NCI-H82 treated with DMSO at 0.1 percent for 48 hours (cell line): ENCODE results near the gene PCBP2.
A peak's percentile ranks its signal among the peaks of the same experiment; 100 is the strongest.

Source experiments
- DNase-seq: peaks from one replicate; lab custom pipeline; 2025; ENCODE audit not compliant: unreplicated experiment; lab: John Stamatoyannopoulos, UW

PCBP2 gene

DNA sequence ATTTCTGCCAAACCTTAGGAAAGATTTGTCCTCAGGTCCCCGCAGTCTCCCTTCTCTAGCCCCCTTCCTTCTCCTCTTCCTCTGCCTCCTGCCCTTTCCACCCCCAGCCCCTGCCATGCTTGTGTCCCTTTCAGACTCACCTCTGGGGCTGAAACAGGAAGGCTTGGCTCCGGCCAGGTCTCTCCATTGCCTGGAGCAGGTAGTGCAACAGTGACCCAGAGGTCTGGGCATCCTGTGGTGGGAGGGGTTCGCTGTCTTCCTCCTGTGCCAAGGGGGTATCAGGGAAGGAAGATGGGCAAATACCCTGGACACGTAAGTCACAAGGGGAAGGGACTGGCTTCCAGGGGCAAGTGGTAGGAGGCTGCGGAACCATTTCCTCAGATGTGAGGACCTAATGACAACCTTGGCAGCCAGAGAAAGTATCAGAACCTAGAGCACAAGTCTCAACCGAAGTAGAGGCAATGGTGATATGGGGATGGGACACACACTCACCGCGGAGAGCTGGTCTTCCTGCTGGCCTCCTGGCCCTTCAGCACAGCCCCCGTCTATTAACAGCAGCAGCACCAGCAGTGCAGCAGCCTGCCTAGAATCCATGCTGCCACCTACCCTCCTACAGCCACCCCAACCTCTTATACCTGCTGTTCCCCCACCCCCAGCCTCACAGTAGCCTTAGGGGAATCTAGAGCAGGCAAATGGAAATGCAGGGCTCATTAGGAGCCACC is 55.1 kb downstream of the PCBP2 start, which contains the start of gene NPFF:
NPFF (minus strand) TSS at position 604 of the 722 bp plus-strand sequence; CDS start at position 594, 10 bp downstream.
- DNase-seq: no peak

DNA sequence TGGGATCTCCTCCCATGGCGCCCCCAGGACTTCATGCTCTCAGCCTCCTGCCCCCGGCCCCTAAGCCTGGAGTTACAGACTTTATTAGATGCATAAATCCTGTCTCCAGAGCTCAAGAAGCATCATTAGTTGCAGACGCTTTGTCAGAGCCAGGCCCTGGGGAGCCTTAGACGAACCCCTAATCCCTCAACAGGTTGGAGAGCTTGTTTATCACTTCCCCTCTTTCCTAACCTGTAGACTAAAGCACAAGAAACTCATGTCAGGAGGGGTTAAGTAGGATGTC is 55.6 kb downstream of the PCBP2 start:
- DNase-seq: no peak

DNA sequence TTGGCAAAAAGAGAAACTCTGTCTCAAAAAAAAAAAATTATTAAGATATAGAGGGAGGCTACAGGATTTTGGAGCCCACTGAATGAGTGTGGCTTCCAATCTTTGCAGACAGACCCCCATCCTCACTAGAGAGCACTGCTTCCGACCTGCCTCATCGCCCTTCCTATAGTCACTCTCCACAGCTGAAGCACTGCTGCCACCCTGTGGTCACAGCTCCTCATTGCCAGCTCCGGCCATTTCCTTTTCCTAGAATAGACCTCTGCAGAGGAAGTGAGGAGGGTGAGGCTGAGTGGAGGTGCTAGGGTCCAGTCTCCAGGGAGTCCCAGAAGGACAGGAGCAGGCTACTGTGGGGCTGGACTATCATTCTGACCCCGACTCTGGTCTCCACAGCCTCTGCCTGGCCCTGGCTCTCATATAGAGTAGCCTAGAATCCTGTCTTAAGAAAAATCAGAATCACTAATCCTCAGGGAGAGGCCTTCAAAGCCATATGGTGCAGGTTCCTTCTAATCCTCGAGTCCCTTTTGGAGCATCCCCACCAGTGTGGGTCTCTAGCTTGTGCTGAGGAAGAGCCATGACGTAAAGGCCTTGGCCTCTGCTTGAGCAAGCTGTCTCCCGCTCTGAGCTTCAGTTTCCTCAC is 56.8 kb downstream of the PCBP2 start:
- DNase-seq: peak; percentile 89

DNA sequence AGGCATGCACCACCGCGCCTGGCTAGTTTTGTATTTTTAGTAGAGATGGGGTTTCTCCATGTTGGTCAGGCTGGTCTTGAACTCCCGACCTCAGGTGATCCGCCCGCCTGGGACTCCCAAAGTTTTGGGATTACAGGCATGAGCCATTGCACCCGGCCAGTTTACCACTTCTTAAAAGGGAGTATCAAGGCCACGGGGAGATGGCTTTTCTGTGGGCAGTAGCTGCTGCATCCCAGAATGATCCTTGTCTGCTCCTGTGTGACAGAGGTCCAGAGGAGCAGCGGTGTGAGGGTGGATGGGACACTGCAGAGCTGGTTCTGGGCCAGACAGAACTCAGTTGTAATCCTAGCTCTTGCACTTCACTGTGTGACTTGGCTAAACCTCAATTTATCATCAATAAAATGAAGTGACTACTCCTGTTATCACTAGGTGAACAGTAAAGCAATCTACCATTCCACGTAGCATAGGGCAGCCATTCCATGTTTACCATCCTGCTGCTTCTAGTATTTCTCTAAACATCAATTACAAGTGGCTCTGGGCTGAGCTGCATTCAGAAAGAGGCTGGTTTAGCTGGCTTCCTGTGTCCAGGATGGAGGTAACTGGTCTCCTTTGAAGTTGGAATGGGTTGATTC is 58.4 kb downstream of the PCBP2 start:
- DNase-seq: no peak

DNA sequence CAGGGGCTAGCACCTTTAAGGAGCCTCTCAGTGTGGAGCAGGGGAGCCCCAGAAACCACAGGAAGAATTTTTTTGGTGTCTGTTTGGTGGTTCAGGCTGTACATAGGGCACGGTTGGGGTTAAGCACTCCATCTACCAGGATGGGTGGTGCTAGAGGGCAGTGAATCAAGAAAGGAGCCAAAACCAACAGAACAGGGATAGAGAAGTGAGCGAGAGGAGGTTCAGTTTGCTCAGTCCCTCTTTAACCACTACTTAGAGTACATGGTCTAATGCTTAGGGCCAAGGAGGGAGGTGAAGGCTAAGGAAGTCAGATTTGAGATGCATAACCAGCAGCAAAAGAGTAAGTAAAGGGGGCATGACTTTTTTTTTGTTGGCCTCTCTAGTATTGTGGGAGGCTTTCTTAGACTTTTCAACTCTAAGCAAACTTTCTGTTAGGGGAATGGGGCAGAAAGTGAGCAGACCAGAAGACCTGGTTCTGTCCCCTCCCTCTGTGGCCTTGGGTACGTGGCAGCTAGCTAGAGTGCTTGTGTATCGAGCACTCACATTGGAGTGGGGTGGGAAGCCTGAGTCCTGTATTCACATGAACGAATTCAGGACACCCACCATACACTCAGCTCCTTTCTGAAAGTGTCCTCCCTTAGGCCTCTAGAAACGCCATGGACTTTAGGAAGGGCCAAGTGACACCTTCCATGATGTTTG is 62.0 kb downstream of the PCBP2 start:
- no peak for DNase-seq

DNA sequence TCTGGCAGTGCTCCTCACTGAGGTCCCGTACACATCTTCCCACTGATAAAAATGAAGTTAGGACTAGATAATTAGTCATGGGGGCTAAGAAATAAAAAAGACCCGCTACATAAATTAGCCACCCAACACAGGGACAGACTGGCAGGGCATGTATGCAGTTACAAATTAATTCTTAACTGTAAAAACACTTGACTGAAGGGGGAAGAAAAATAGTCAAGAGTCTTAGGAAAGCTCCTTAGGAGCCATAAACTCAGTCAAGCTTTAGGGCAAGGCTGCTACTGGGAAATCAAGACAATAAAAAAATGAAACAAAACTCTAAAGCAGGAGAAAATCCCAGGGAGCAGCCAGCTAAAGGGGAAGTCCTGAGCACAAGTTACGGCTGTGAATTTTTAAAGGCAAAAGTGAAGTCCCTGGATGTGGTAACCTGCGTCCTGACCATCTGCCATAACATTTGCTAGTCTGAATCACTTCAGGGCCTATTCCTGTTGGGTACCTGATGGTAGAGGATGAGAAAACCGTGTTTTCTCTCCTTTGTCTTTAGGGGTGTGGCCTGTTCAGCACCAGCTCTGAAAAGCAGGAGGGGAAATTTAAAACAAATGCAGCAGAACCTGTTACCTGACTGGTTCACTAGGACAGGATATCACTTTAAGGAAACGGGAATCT is 62.9 kb downstream of the PCBP2 start:
- DNase-seq: no peak

DNA sequence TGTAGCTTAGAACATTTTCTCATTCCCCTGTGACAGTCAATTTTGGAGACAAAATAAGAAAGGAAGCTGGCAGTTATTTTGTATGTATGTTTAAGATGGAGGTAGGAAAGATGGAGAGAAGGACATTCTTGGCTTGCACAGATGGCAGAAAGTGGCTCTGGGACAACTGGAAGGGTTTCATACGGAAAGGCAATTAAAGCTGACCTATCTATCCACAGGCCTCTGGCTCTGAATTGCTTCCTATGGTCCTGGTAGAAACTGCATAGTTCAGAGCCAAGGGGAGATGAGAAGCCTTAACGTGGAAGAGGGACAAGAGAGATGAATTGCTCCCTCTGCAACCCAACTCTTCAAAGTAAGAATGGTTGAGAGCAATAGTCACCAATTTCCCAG is 63.4 kb downstream of the PCBP2 start:
- DNase-seq: no peak

DNA sequence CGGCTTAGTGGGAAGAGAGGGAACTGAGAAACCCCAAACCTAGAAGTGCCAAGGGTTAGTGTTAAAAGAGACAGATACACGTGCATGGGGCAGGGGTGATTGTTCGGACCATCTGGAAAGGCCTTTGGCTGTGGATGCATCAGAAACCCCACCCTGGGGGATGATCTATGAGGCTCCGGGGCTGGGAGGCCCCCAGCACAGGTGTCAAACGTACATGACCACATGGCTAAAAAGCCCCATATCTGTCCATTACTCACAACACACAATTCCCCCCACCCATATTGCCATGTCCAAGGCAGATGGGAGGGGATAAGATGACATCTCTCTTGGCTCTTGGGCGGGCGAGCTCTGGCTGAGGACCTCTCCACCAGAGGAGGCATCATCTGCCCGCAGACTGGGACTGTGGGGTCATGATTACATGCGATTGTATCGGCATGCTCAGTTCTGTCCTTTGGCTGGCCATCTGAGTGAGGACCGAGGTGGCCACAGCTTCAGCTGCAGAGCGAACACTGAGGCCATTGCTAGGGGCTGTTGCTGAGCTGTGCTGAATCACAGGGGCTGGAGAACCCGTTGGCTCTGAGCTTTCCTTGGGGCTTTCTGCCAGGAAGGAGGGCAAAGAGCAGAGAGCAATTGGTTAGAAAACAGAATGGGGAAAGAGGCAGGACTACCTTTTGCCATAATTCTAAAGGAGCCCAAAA is 65.0 kb downstream of the PCBP2 start:
- DNase-seq: no peak

DNA sequence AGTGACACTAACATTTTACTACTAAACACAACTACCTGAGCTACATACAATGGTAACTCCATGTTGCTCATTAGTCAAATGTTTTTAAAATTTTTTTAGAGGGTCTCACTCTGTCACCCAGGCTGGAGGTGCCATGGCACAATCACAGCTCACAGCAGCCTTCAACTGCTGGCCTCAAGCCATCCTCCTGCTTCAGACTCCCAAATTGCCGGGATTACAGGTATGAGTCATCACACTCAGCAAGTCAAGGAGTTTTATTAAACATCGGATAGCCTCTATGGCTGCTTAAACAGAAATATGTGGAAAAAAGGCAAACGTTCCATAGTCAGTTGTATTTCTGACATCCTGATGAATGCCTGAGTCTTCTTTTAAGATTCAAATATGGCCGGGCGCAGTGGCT is 66.5 kb downstream of the PCBP2 start:
- DNase-seq: no peak

DNA sequence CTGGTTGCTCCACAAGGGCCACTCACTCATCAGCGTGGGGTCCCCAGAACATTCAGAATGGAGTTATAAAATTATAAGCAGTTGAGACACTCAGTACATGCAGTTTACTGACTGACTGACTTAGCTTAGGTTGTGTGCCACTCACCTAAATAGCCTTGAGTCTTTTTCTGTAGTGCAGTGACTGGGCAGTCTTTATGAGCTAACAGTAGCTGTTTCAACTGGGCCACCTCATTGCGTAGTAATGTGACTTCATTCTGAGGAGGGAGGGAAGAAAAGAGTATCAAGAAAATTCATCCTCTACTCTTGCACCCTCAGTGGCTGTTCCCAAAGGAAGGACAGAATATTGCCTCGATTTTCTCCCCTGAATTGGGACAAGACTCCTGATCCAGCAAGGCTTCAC is 71.2 kb downstream of the PCBP2 start:
- DNase-seq: no peak

DNA sequence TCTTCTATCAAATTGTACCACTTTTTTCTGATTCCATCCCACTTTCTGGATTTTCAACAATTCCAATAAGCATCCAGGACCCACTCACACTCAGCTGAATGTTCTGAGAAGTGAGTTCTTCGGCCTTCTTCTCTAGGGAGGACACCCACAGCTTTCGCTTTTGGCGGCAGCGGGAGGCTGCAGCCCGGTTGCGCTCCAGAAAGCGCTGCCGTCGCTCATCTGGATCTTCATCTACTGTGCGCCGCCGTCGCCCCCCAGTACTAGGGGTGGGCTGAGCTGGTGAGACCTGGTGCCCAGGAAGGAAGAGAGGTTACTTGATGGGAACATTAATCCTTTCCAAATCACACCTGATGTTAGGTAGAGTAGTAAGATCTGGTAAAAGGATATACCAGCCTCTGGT is 72.6 kb downstream of the PCBP2 start:
- DNase-seq: no peak

DNA sequence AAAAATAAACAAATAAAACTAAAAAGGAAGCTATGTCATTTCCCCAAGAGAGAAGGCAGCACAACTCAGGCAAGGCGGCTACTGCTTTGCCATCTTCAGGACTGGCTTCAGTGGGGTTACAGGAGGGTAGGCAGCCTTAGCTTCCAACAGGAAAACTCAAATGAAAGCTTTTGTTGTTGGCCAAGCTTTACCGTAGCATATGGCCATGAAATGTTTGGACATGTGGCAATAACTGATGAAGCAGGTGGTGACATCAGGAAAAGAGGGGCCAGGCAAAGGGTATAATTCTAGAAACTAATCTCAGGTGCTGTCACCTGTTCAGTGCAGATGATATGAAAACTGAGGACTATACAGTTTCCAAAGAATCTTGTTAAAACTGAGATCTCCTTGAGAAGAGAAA is 78.2 kb downstream of the PCBP2 start:
- peak; percentile 16 for DNase-seq
